DND-41 (cell line): Measurements from ENCODE around the gene SIKE1.

ENCODE experiments used
- ATAC-seq: fragments of 200-7000 bp; cut with Tn5 transposase; 3 replicates; pipeline ENCODE4 v1.9.1; 2021; ENCODE audit warnings: low read depth; ENCODE audit not compliant: insufficient read depth
- DNase-seq: peaks from one replicate; pipeline ENCODE4 v3.0.0-alpha.2; 2020
- H2AFZ ChIP-seq: 2 replicates; pipeline ENCODE4 v1.6.0; 2012; ENCODE audit warnings: low read depth, low read length
- H3K27ac ChIP-seq: 2 replicates; pipeline ENCODE4 v1.5.1; 2012; ENCODE audit warnings: low read length, inconsistent platforms
- H3K27me3 ChIP-seq: fragments of 200-600 bp; sonication (generic); 2 replicates; pipeline ENCODE4 v1.6.0; 2012; ENCODE audit warnings: low read length, mild to moderate bottlenecking, inconsistent platforms; ENCODE audit not compliant: insufficient read depth, poor library complexity
- H3K36me3 ChIP-seq: 2 replicates; pipeline ENCODE4 v1.5.1; 2012; ENCODE audit warnings: low read length, inconsistent platforms; ENCODE audit not compliant: insufficient read depth
- H3K4me1 ChIP-seq: 2 replicates; pipeline ENCODE4 v1.5.1; 2012; ENCODE audit warnings: mild to moderate bottlenecking, low read length; ENCODE audit not compliant: insufficient read depth
- H3K4me2 ChIP-seq: 2 replicates; pipeline ENCODE4 v1.6.0; 2012; ENCODE audit warnings: mild to moderate bottlenecking, moderate library complexity, low read length, inconsistent platforms; ENCODE audit not compliant: insufficient read depth
- H3K4me3 ChIP-seq, 2 experiments: fragments of 200-600 bp in 1 of 2; shearing (Covaris generic) in 1 of 2; 2 replicates each; pipeline ENCODE4 v1.5.1; 2012 to 2016; ENCODE audit warnings: inconsistent platforms in 2 of 2, low read length in 2 of 2, mild to moderate bottlenecking in 2 of 2, low read depth in 1 of 2, moderate library complexity in 1 of 2
- H3K79me2 ChIP-seq: 2 replicates; pipeline ENCODE4 v1.6.0; 2012; ENCODE audit warnings: low read length, inconsistent platforms; ENCODE audit not compliant: insufficient read depth
- H3K9ac ChIP-seq: 2 replicates; pipeline ENCODE4 v1.6.0; 2012; ENCODE audit warnings: low read depth, mild to moderate bottlenecking, inconsistent platforms, low read length, moderate library complexity
- H3K9me3 ChIP-seq: 2 replicates; pipeline ENCODE4 v1.5.1; 2012; ENCODE audit warnings: low read length, moderate library complexity, mild to moderate bottlenecking, inconsistent platforms; ENCODE audit not compliant: insufficient read depth, severe bottlenecking
- H4K20me1 ChIP-seq: 2 replicates; pipeline ENCODE4 v1.6.0; 2012; ENCODE audit warnings: low read length; ENCODE audit not compliant: insufficient read depth
- EZH2 ChIP-seq: IDR thresholded peaks from 3 replicates; pipeline ENCODE4 v1.6.1; 2012; ENCODE audit warnings: borderline replicate concordance, low read depth, mild to moderate bottlenecking, moderate library complexity, low read length, inconsistent platforms; ENCODE audit not compliant: severe bottlenecking
- TF ChIP-seq, protein P1 (sequence below): IDR thresholded peaks from 2 replicates; pipeline ENCODE4 v1.5.1; 2012; ENCODE audit warnings: borderline replicate concordance, low read length, moderate library complexity, mild to moderate bottlenecking; ENCODE audit not compliant: poor library complexity, severe bottlenecking; ENCODE audit errors: extremely low read depth

Gene SIKE1

DNA sequence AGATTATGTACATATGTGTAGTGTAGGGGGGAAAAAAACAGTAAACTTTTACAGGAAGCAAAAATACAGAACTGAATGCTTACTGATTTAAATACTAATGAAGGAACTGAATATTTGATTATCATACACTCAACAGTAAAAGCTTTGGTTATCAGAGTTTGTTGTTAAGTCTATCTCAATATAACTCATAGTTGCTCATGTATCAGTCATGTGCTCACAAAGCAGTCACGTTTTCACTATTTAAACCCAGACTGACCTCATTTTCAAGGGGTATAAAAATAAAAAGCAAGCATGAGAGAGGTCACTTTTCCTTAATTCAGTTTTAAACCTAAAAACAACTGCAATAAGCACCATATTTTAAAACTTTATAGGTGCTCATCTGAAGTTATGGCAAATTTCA, 57.0 kb downstream of the SIKE1 start:
- peaks cover 98% of the 10 kb centered on the region for H3K36me3 ChIP-seq
- no peak for DNase-seq
- H2AFZ ChIP-seq, result no peak overlapping the region
- H3K4me1 ChIP-seq, result no peaks in the 10 kb centered on the region
- ATAC-seq, result no peak
- no peaks in the 10 kb centered on the region for H3K9me3 ChIP-seq
- TF ChIP-seq EZH2, result no peak
- TF ChIP-seq, protein P1, sequence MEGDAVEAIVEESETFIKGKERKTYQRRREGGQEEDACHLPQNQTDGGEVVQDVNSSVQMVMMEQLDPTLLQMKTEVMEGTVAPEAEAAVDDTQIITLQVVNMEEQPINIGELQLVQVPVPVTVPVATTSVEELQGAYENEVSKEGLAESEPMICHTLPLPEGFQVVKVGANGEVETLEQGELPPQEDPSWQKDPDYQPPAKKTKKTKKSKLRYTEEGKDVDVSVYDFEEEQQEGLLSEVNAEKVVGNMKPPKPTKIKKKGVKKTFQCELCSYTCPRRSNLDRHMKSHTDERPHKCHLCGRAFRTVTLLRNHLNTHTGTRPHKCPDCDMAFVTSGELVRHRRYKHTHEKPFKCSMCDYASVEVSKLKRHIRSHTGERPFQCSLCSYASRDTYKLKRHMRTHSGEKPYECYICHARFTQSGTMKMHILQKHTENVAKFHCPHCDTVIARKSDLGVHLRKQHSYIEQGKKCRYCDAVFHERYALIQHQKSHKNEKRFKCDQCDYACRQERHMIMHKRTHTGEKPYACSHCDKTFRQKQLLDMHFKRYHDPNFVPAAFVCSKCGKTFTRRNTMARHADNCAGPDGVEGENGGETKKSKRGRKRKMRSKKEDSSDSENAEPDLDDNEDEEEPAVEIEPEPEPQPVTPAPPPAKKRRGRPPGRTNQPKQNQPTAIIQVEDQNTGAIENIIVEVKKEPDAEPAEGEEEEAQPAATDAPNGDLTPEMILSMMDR, result no peak
- H3K9ac ChIP-seq, result no peak overlapping the region
- no peak overlapping the region for H3K4me2 ChIP-seq
- H4K20me1 ChIP-seq, result peaks cover 12% of the 10 kb centered on the region; the same call in 1 of the 2 replicates
- H3K79me2 ChIP-seq, result peaks cover 15% of the 10 kb centered on the region; the same call in 1 of the 2 replicates
- no peaks in the 10 kb centered on the region for H3K27me3 ChIP-seq
- no peak overlapping the region for H3K27ac ChIP-seq
- H3K4me3 ChIP-seq, result no peak overlapping the region

DNA sequence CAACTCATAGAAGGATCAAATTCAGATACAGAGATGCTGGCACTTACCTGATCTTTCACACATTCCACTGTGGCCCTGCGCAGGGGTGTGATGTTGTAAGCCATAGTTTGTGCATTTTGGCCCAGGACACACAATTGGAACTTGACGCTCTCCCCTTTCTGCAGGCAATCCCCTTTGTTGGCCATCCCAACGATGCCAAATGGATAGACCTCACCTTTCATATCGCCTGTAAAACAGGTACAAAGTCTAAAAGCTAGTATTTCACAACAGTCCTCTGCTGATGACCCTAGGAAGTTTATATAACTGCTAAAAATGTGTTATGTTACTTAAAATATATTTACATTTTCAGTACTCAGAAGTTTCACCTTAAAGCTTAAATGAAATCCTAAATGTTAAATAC, 60.0 kb downstream of the SIKE1 start:
- Histone ChIP-seq H3K36me3 (peaks cover 94% of the 10 kb centered on the region), H3K9ac (no peak overlapping the region), H4K20me1 (peaks cover 8% of the 10 kb centered on the region; the same call in 1 of the 2 replicates), H2AFZ (no peak overlapping the region), H3K4me3 (no peak overlapping the region), H3K27ac (no peak overlapping the region), H3K4me2 (no peak overlapping the region), H3K9me3 (no peaks in the 10 kb centered on the region), H3K27me3 (no peaks in the 10 kb centered on the region), H3K79me2 (peaks cover 12% of the 10 kb centered on the region), H3K4me1 (peaks cover 12% of the 10 kb centered on the region)
- no peak for DNase-seq
- ATAC-seq, result no peak
- TF ChIP-seq, protein P1, result no peak
- no peak for TF ChIP-seq EZH2
